IMR-90 (cell line): ENCODE data around the gene DSCAM. TPM values are rescaled to one million over a fixed set of nuclear protein-coding genes. Genes with fewer than 3 reads are reported as not detected.

Source experiments
- ATAC-seq: fragments of 200-7000 bp; cut with Tn5 transposase; 2 replicates; pipeline ENCODE4 v1.9.1; 2020; ENCODE audit warnings: low read depth, mild to moderate bottlenecking, moderate library complexity
- BruUV-seq: library from RNA; stranded (reverse); fragments of 400-500 nt; replicated peaks from 2 replicates; lab custom pipeline; 2021; lab: Mats Ljungman, UMichigan
- CTCF ChIA-PET: fragments of 300-600 bp; formaldehyde crosslinking; extraction: SDS; loops from one replicate; lab custom pipeline; 2021; ENCODE audit warnings: antibody characterized with exemption; lab: Yijun Ruan, JAX
- POLR2A ChIA-PET: fragments of 300-600 bp; sonication (Branson Sonifier 250); formaldehyde crosslinking; loops from one replicate; lab custom pipeline; 2022; ENCODE audit warnings: antibody characterized with exemption; ENCODE audit not compliant: unreplicated experiment; lab: Charles Lee
- DNase-seq: peaks from one replicate; pipeline ENCODE4 v3.0.0; 2013
- H2AFZ ChIP-seq: replicated peaks from 2 replicates; pipeline ENCODE3; 2013; ENCODE audit warnings: low read length, mild to moderate bottlenecking; ENCODE audit not compliant: poor library complexity
- H2AK5ac ChIP-seq: 2 replicates; pipeline ENCODE4 v1.6.1; 2013; ENCODE audit warnings: low read depth, low read length, inconsistent platforms
- H2AK9ac ChIP-seq: replicated peaks from 2 replicates; pipeline ENCODE3; 2013; ENCODE audit warnings: mild to moderate bottlenecking, low read depth, low read length, moderate library complexity; ENCODE audit not compliant: poor library complexity
- H2BK120ac ChIP-seq: 2 replicates; pipeline ENCODE4 v1.6.1; 2013; ENCODE audit warnings: low read depth, low read length, inconsistent platforms
- H2BK15ac ChIP-seq: 3 replicates; pipeline ENCODE4 v1.6.1; 2013; ENCODE audit warnings: low read depth, low read length, inconsistent platforms
- H2BK20ac ChIP-seq: 2 replicates; pipeline ENCODE4 v1.6.1; 2013; ENCODE audit warnings: low read depth, mild to moderate bottlenecking, inconsistent platforms, low read length, moderate library complexity
- H2BK5ac ChIP-seq: 2 replicates; pipeline ENCODE4 v1.6.1; 2013; ENCODE audit warnings: mild to moderate bottlenecking, low read depth, low read length, inconsistent platforms; ENCODE audit not compliant: poor library complexity, severe bottlenecking
- H3K14ac ChIP-seq: replicated peaks from 2 replicates; pipeline ENCODE4 v1.6.1; 2013; ENCODE audit warnings: low read depth, low read length, inconsistent platforms
- H3K18ac ChIP-seq: 2 replicates; pipeline ENCODE4 v1.6.1; 2013; ENCODE audit warnings: low read depth, low read length, control low read depth
- H3K23ac ChIP-seq: 2 replicates; pipeline ENCODE4 v1.6.1; 2013; ENCODE audit warnings: low read depth, low read length, inconsistent platforms
- H3K27ac ChIP-seq: 2 replicates; pipeline ENCODE4 v1.5.1; 2013; ENCODE audit warnings: mild to moderate bottlenecking, control low read depth, low read length; ENCODE audit not compliant: insufficient read depth
- H3K27me3 ChIP-seq: 2 replicates; pipeline ENCODE4 v1.6.1; 2013; ENCODE audit warnings: low read length; ENCODE audit not compliant: control insufficient read depth, insufficient read depth
- H3K36me3 ChIP-seq: 2 replicates; pipeline ENCODE4 v1.6.1; 2013; ENCODE audit warnings: low read length, mixed read lengths; ENCODE audit not compliant: control insufficient read depth, insufficient read depth
- H3K4ac ChIP-seq: 2 replicates; pipeline ENCODE4 v1.6.1; 2013; ENCODE audit warnings: low read depth, low read length, inconsistent platforms
- H3K4me1 ChIP-seq: 2 replicates; pipeline ENCODE4 v1.6.1; 2013; ENCODE audit warnings: low read length, mixed read lengths; ENCODE audit not compliant: control insufficient read depth, insufficient read depth
- H3K4me2 ChIP-seq: 2 replicates; pipeline ENCODE4 v1.6.1; 2013; ENCODE audit warnings: low read depth, mild to moderate bottlenecking, control low read depth, low read length, moderate library complexity
- H3K4me3 ChIP-seq: 2 replicates; pipeline ENCODE4 v1.5.1; 2013; ENCODE audit warnings: low read depth, mild to moderate bottlenecking, control low read depth, low read length, moderate library complexity; ENCODE audit not compliant: insufficient read depth
- H3K56ac ChIP-seq: 2 replicates; pipeline ENCODE4 v1.6.1; 2013; ENCODE audit warnings: low read length, inconsistent platforms; ENCODE audit not compliant: insufficient read depth; ENCODE audit errors: extremely low read depth
- H3K79me1 ChIP-seq, 2 experiments: 2 replicates each; pipeline ENCODE4 v1.6.1; 2013; ENCODE audit warnings: low read length in 2 of 2, inconsistent platforms in 1 of 2, low read depth in 1 of 2
- H3K9ac ChIP-seq: 2 replicates; pipeline ENCODE4 v1.6.1; 2013; ENCODE audit warnings: low read depth, low read length, control low read depth
- H3K9me1 ChIP-seq: 2 replicates; pipeline ENCODE4 v1.6.1; 2013; ENCODE audit warnings: low read length, inconsistent platforms; ENCODE audit not compliant: insufficient read depth
- H3K9me3 ChIP-seq: 2 replicates; pipeline ENCODE4 v1.6.1; 2013; ENCODE audit warnings: low read length; ENCODE audit not compliant: control insufficient read depth, insufficient read depth
- H4K20me1 ChIP-seq: 2 replicates; pipeline ENCODE4 v1.6.1; 2013; ENCODE audit warnings: low read length, inconsistent platforms; ENCODE audit not compliant: insufficient read depth
- H4K5ac ChIP-seq: 2 replicates; pipeline ENCODE4 v1.6.1; 2013; ENCODE audit warnings: mild to moderate bottlenecking, low read depth, low read length, control low read depth
- H4K8ac ChIP-seq, 2 experiments: 2 replicates each; pipeline ENCODE4 v1.6.1; 2013; ENCODE audit warnings: low read depth in 2 of 2, low read length in 2 of 2, control low read depth in 1 of 2, inconsistent platforms in 1 of 2
- H4K91ac ChIP-seq: 2 replicates; pipeline ENCODE4 v1.6.1; 2013; ENCODE audit warnings: low read depth, low read length, inconsistent platforms; ENCODE audit not compliant: insufficient read depth
- CEBPB ChIP-seq: IDR thresholded peaks from 2 replicates; pipeline ENCODE4 v1.6.1; 2012; ENCODE audit warnings: low read depth, low read length, improper control_type of control experiment
- CTCF ChIP-seq: conservative IDR thresholded peaks from 2 replicates; pipeline ENCODE4 v1.5.1; 2012; ENCODE audit warnings: mild to moderate bottlenecking, low read depth, low read length, improper control_type of control experiment
- MAFK ChIP-seq: IDR thresholded peaks from 2 replicates; pipeline ENCODE4 v1.6.1; 2012; ENCODE audit warnings: low read depth, low read length, improper control_type of control experiment
- MAZ ChIP-seq: IDR thresholded peaks from 2 replicates; pipeline ENCODE4 v1.6.1; 2012; ENCODE audit warnings: low read depth, mild to moderate bottlenecking, low read length, improper control_type of control experiment, moderate library complexity, borderline replicate concordance
- MXI1 ChIP-seq: IDR thresholded peaks from 2 replicates; pipeline ENCODE4 v1.6.1; 2012; ENCODE audit warnings: low read depth, mild to moderate bottlenecking, low read length, moderate library complexity, borderline replicate concordance
- NFE2L2 ChIP-seq: fragments of 150-350 bp; IDR thresholded peaks from 2 replicates; pipeline ENCODE4 v1.6.1; 2016; ENCODE audit warnings: low read depth, mild to moderate bottlenecking, low read length
- RFX5 ChIP-seq: IDR thresholded peaks from 2 replicates; pipeline ENCODE4 v1.8.0; 2012; ENCODE audit warnings: low read depth, mild to moderate bottlenecking, low read length, moderate library complexity
- SMC3 ChIP-seq: fragments of 150-350 bp; IDR thresholded peaks from 2 replicates; pipeline ENCODE4 v1.6.1; 2016; ENCODE audit warnings: low read depth, mild to moderate bottlenecking, antibody characterized with exemption, low read length, moderate library complexity
- WGBS, 2 experiments: methylation state at CpG; one replicate each; pipeline versions ENCODE4 v1.1.5 to v1.1.7; 2013; ENCODE audit warnings: missing lambda C conversion rate in 2 of 2; ENCODE audit not compliant: insufficient read length in 1 of 2; ENCODE audit errors: extremely low coverage in 2 of 2; 5-methylcytosine and 5-hydroxymethylcytosine counted together
- dilution Hi-C: fragments of 300-500 bp; cut with HindIII; formaldehyde crosslinking; loops from one replicate; pipeline ENCODE4 v1.14.3; 2018; ENCODE audit warnings: low sequenced_read_pairs; ENCODE audit not compliant: unreplicated experiment
- in situ Hi-C: fragments of 300-500 bp; cut with MboI; formaldehyde crosslinking; loops from 3 replicates; pipeline ENCODE4 v1.14.3; 2019; ENCODE audit warnings: low sequenced_read_pairs, inconsistent platforms, mixed read lengths
- intact Hi-C: fragments of 100-400 bp; cut with micrococcal nuclease; formaldehyde crosslinking; loops from 2 replicates; pipeline ENCODE4 v1.10.0; 2022
- polyA plus RNA-seq, 3 experiments: library from polyadenylated mRNA; depleted of rRNA; stranded (reverse); fragments of >200 nt; gene quantifications; 2 replicates each; pipeline ENCODE4 v1.2.3, GENCODE V29; 2012; ENCODE audit warnings: low replicate concordance in 1 of 3
- total RNA-seq: library from RNA; depleted of rRNA; stranded (reverse); fragments of >200 nt; gene quantifications from 2 replicates; pipeline ENCODE4 v1.2.3, GENCODE V29; 2012

Gene DSCAM
- total and polyA plus RNA-seq, 2 of the 4 experiments (the other 2 are of a cell fraction), result under 0.01 to 0.02 TPM

DNA sequence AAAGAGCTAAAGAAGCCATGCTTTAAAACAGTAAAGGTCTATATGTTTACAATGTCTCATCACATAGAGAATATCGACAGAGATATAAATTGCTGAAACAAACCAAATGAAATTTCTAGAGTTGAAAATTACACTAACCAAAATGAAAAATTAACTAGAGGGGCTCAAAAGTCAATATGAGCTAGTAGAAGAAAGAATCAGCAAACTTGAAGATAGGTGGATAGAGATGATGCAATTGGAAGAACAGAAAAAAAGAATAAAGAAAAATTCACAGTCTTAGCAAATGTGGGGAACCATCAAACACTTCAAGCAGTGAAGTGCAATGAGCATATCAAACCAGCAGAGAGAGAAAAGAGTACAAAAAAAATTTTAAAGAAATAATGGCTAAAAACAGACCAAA lies 24.1 kb upstream of the DSCAM start:
- Histone ChIP-seq H3K27ac (no peak overlapping the region), H3K56ac (no peak overlapping the region), H3K9me1 (no peaks in the 10 kb centered on the region), H2BK5ac (no peak overlapping the region), H2AK9ac (no peak overlapping the region), H4K8ac (no peak overlapping the region), H3K4me1 (no peaks in the 10 kb centered on the region), H3K23ac (no peak overlapping the region), H3K18ac (no peak overlapping the region), H3K36me3 (no peaks in the 10 kb centered on the region), H4K20me1 (no peaks in the 10 kb centered on the region), H4K91ac (no peak overlapping the region), H3K27me3 (no peaks in the 10 kb centered on the region), H4K5ac (no peak overlapping the region), H2AK5ac (no peak overlapping the region), H2BK15ac (no peak overlapping the region), H3K9me3 (peaks cover 6% of the 10 kb centered on the region), H2BK20ac (no peak overlapping the region), H3K4ac (no peak overlapping the region), H2BK120ac (no peak overlapping the region), H2AFZ (no peak overlapping the region), H3K14ac (no peak overlapping the region), H3K4me3 (no peak overlapping the region), H3K79me1 (no peaks in the 10 kb centered on the region), H3K9ac (no peak overlapping the region), H3K4me2 (no peak overlapping the region)
- WGBS, 2 experiments, result no CpG with 5 or more reads among the region's 1 CpG
- TF ChIP-seq MXI1, result no peak
- TF ChIP-seq MAFK, result no peak
- no peak for TF ChIP-seq CTCF
- TF ChIP-seq NFE2L2, result no peak
- no peak for TF ChIP-seq SMC3
- no peak for TF ChIP-seq MAZ
- no peak for TF ChIP-seq RFX5
- no peak for TF ChIP-seq CEBPB
- in situ Hi-C loops, result no loop called here
- POLR2A ChIA-PET, result no interaction called here
- no peak for ATAC-seq
- BruUV-seq, result no TSS peak
- CTCF ChIA-PET, result no interaction called here
- intact Hi-C loops, result no loop called here
- dilution Hi-C loops, result no loop called here
- DNase-seq, result no peak
